Stimulated activated CD4-positive, alpha-beta T cell treated with anti-CD3 and anti-CD28 coated beads, Interleukin-1b, Interleukin-23, amount 100 ng/mL, for 4 hours (primary cell): Measurements from ENCODE around the gene PPM1M.

Experiments used
- DNase-seq, 2 donors: peaks; one replicate each; pipeline ENCODE4 v3.0.0-alpha.2; 2020; ENCODE audit warnings: low read depth in 2 of 2

The PPM1M gene

GRCh38 chr3:52295671-52296208 is 50.2 kb downstream of the PPM1M start:
- DNase-seq: no peak

GRCh38 chr3:52297242-52298148 is 51.9 kb downstream of the PPM1M start:
- no peak for DNase-seq

GRCh38 chr3:52298149-52299098 is 52.9 kb downstream of the PPM1M start:
- DNase-seq: no peak

GRCh38 chr3:52299247-52299878 is 53.8 kb downstream of the PPM1M start:
- no peak for DNase-seq
